HepG2 (cell line): Measurements from ENCODE around the gene CYB5A.

Experiments
- ARNT ChIP-seq: fragments of 450-650 bp; IDR thresholded peaks from 2 replicates; pipeline ENCODE4 v1.6.1; 2017
- MXI1 ChIP-seq: IDR thresholded peaks from 3 replicates; pipeline ENCODE4 v1.6.1; 2012; ENCODE audit warnings: low read depth, low read length, inconsistent platforms, borderline replicate concordance
- MYNN ChIP-seq: sonication (generic); formaldehyde crosslinking; IDR thresholded peaks from 2 replicates; pipeline ENCODE4 v1.4.0; 2020; ENCODE audit warnings: mild to moderate bottlenecking, low read depth, missing genetic modification reagents
- ZBTB42 ChIP-seq: sonication (generic); formaldehyde crosslinking; IDR thresholded peaks from 2 replicates; pipeline ENCODE4 v1.5.0; 2020; ENCODE audit warnings: mild to moderate bottlenecking, missing genetic modification reagents
- ZFY ChIP-seq: sonication (generic); formaldehyde crosslinking; IDR thresholded peaks from 2 replicates; pipeline ENCODE4 v1.4.0; 2020; ENCODE audit warnings: missing genetic modification reagents
- ZNF264 ChIP-seq: sonication (generic); formaldehyde crosslinking; IDR thresholded peaks from 2 replicates; pipeline ENCODE4 v1.4.0; 2020; ENCODE audit warnings: missing genetic modification reagents
- ZNF331 ChIP-seq: sonication (generic); formaldehyde crosslinking; IDR thresholded peaks from 2 replicates; pipeline ENCODE4 v1.4.0; 2020; ENCODE audit warnings: missing genetic modification reagents
- ZNF367 ChIP-seq: sonication (generic); formaldehyde crosslinking; IDR thresholded peaks from 2 replicates; pipeline ENCODE4 v1.4.0; 2020; ENCODE audit warnings: missing genetic modification reagents, borderline replicate concordance
- ZSCAN25 ChIP-seq: sonication (generic); formaldehyde crosslinking; IDR thresholded peaks from 2 replicates; pipeline ENCODE4 v1.8.0; 2022; ENCODE audit warnings: mild to moderate bottlenecking, missing genetic modification reagents

- TF ChIP-seq ARNT, result no peak
- no peak for TF ChIP-seq ZBTB42
- TF ChIP-seq ZNF367 (CRISPR knock-in tag), result no peak
- no peak for TF ChIP-seq MXI1
- TF ChIP-seq ZNF264 (CRISPR knock-in tag), result no peak
- TF ChIP-seq ZNF331 (CRISPR knock-in tag), result no peak
- TF ChIP-seq MYNN (CRISPR knock-in tag), result no peak
- no peak for TF ChIP-seq ZFY (CRISPR knock-in tag)
- TF ChIP-seq ZSCAN25 (CRISPR knock-in tag), result no peak
These were observed 61.9 kb downstream of the CYB5A start for GRCh38 chr18:74229891-74230290.
